Effector memory CD8-positive, alpha-beta T cell (primary cell): Measurements from ENCODE around the gene LRFN2.

Source experiments
- ATAC-seq: fragments of 150-1000 bp; cut with Tn5 transposase; replicated peaks from 2 replicates; pipeline ENCODE4 v1.10.0; 2021; ENCODE audit warnings: mild to moderate bottlenecking, moderate library complexity
- DNase-seq, 3 experiments: peaks; one replicate each; pipeline ENCODE4 v3.0.0; 2021
- H3K27ac Mint-ChIP-seq, 2 donors: one replicate each; pipeline ENCODE4 v1.8.0; 2022; ENCODE audit warnings: mild to moderate bottlenecking in 2 of 2, mixed read lengths in 2 of 2, moderate library complexity in 2 of 2
- H3K27me3 Mint-ChIP-seq, 2 donors: one replicate each; pipeline ENCODE4 v1.8.0; 2022; ENCODE audit warnings: mixed read lengths in 2 of 2
- H3K36me3 Mint-ChIP-seq: one replicate; pipeline ENCODE4 v1.8.0; 2022; ENCODE audit warnings: mild to moderate bottlenecking, moderate library complexity, mixed read lengths; ENCODE audit not compliant: insufficient read depth
- H3K4me1 Mint-ChIP-seq, 2 donors: one replicate each; pipeline ENCODE4 v1.8.0; 2022; ENCODE audit warnings: low read depth in 2 of 2, mixed read lengths in 2 of 2
- H3K4me3 Mint-ChIP-seq, 2 donors: one replicate each; pipeline ENCODE4 v1.8.0; 2022; ENCODE audit warnings: mild to moderate bottlenecking in 2 of 2, mixed read lengths in 2 of 2, moderate library complexity in 2 of 2
- H3K9me3 Mint-ChIP-seq, 2 donors: one replicate each; pipeline ENCODE4 v1.8.0; 2022; ENCODE audit warnings: mixed read lengths in 2 of 2

LRFN2 gene

GRCh38 chr6:40550202-40551101 is 36.7 kb downstream of the LRFN2 start:
- Mint-ChIP-seq H3K36me3 (no peaks in the 10 kb centered on the region), H3K4me3 (no peak overlapping the region), H3K9me3 (no peaks in the 10 kb centered on the region), H3K27ac (no peak overlapping the region), H3K4me1 (peaks cover 0 to 7% of the 10 kb centered on the region in 2 donors), H3K27me3 (peaks cover 0 to 9% of the 10 kb centered on the region in 2 donors)
- ATAC-seq (peak; percentile 29), DNase-seq (peak in 2 of 3 experiments; percentile 6 to 20)

GRCh38 chr6:40545954-40546353 is 41.2 kb downstream of the LRFN2 start:
- ATAC-seq: no peak
- peaks cover 0 to 7% of the 10 kb centered on the region in 2 donors for H3K4me1 Mint-ChIP-seq

GRCh38 chr6:40543776-40544175 is 43.4 kb downstream of the LRFN2 start:
- Mint-ChIP-seq H3K9me3 (no peaks in the 10 kb centered on the region), H3K27ac (no peak overlapping the region), H3K4me1 (no peaks in the 10 kb centered on the region), H3K36me3 (peaks cover 3% of the 10 kb centered on the region), H3K27me3 (peaks cover 0 to 26% of the 10 kb centered on the region in 2 donors), H3K4me3 (no peak overlapping the region)
- DNase-seq (no peak), ATAC-seq (no peak)

More at GRCh38 chr6:40545954-40546353, 41.2 kb downstream of the LRFN2 start:
- peaks cover 3% of the 10 kb centered on the region for H3K36me3 Mint-ChIP-seq
- no peaks in the 10 kb centered on the region for H3K9me3 Mint-ChIP-seq
- H3K4me3 Mint-ChIP-seq: no peak overlapping the region
- H3K27me3 Mint-ChIP-seq: peaks cover 0 to 12% of the 10 kb centered on the region in 2 donors
- H3K27ac Mint-ChIP-seq: no peak overlapping the region
- DNase-seq: no peak

- ATAC-seq (no peak), DNase-seq (no peak)
- H3K27me3 Mint-ChIP-seq: peaks cover 0 to 33% of the 10 kb centered on the region in 2 donors
- no peaks in the 10 kb centered on the region for H3K4me1 Mint-ChIP-seq
- peaks cover 3% of the 10 kb centered on the region for H3K36me3 Mint-ChIP-seq
- no peaks in the 10 kb centered on the region for H3K9me3 Mint-ChIP-seq
- H3K27ac Mint-ChIP-seq: no peak overlapping the region
- no peak overlapping the region for H3K4me3 Mint-ChIP-seq
Measured at GRCh38 chr6:40543146-40543545, 44.0 kb downstream of the LRFN2 start.

- no peaks in the 10 kb centered on the region for H3K4me1 Mint-ChIP-seq
- H3K9me3 Mint-ChIP-seq: no peaks in the 10 kb centered on the region
- H3K4me3 Mint-ChIP-seq: no peak overlapping the region
- ATAC-seq (no peak), DNase-seq (no peak)
- H3K27me3 Mint-ChIP-seq: peaks cover 0 to 41% of the 10 kb centered on the region in 2 donors
- no peak overlapping the region for H3K27ac Mint-ChIP-seq
- peaks cover 3% of the 10 kb centered on the region for H3K36me3 Mint-ChIP-seq
Measured at GRCh38 chr6:40542175-40542764, 44.9 kb downstream of the LRFN2 start.

GRCh38 chr6:40541556-40542174 is 45.5 kb downstream of the LRFN2 start:
- no peak overlapping the region for H3K4me3 Mint-ChIP-seq
- H3K4me1 Mint-ChIP-seq: no peaks in the 10 kb centered on the region
- ATAC-seq: no peak
- H3K9me3 Mint-ChIP-seq: no peaks in the 10 kb centered on the region
- H3K36me3 Mint-ChIP-seq: peaks cover 3% of the 10 kb centered on the region
- DNase-seq: no peak
- no peak overlapping the region for H3K27ac Mint-ChIP-seq
- H3K27me3 Mint-ChIP-seq: peaks cover 0 to 44% of the 10 kb centered on the region in 2 donors

GRCh38 chr6:40540790-40541189 is 46.4 kb downstream of the LRFN2 start:
- Mint-ChIP-seq H3K4me3 (no peak overlapping the region), H3K27ac (no peak overlapping the region), H3K4me1 (no peaks in the 10 kb centered on the region), H3K36me3 (peaks cover 5% of the 10 kb centered on the region), H3K27me3 (peaks cover 0 to 50% of the 10 kb centered on the region in 2 donors), H3K9me3 (no peaks in the 10 kb centered on the region)
- ATAC-seq (no peak), DNase-seq (no peak)

- Mint-ChIP-seq H3K4me1 (no peaks in the 10 kb centered on the region), H3K9me3 (no peaks in the 10 kb centered on the region), H3K36me3 (peaks cover 5% of the 10 kb centered on the region), H3K27ac (no peak overlapping the region), H3K4me3 (no peak overlapping the region), H3K27me3 (peaks cover 0 to 56% of the 10 kb centered on the region in 2 donors)
- ATAC-seq: no peak
- DNase-seq: no peak
Measured at GRCh38 chr6:40539853-40540252, 47.3 kb downstream of the LRFN2 start.

GRCh38 chr6:40538556-40538955 is 48.6 kb downstream of the LRFN2 start:
- H3K27ac Mint-ChIP-seq: peak overlapping the region in 1 of 2 donors; percentile 15

GRCh38 chr6:40537446-40537845 is 49.7 kb downstream of the LRFN2 start:
- Mint-ChIP-seq H3K4me1 (peaks cover 0 to 12% of the 10 kb centered on the region in 2 donors), H3K27me3 (peaks cover 0 to 56% of the 10 kb centered on the region in 2 donors), H3K27ac (no peak overlapping the region), H3K9me3 (no peaks in the 10 kb centered on the region), H3K4me3 (no peak overlapping the region), H3K36me3 (peaks cover 3% of the 10 kb centered on the region)
- DNase-seq (no peak), ATAC-seq (no peak)

More at GRCh38 chr6:40538556-40538955, 48.6 kb downstream of the LRFN2 start:
- H3K27me3 Mint-ChIP-seq: peaks cover 0 to 56% of the 10 kb centered on the region in 2 donors
- no peak for ATAC-seq
- DNase-seq: no peak
- peaks cover 0 to 2% of the 10 kb centered on the region in 2 donors for H3K4me1 Mint-ChIP-seq
- no peak overlapping the region for H3K4me3 Mint-ChIP-seq
- no peaks in the 10 kb centered on the region for H3K9me3 Mint-ChIP-seq
- peaks cover 3% of the 10 kb centered on the region for H3K36me3 Mint-ChIP-seq

GRCh38 chr6:40536442-40536841 is 50.7 kb downstream of the LRFN2 start:
- peaks cover 0 to 14% of the 10 kb centered on the region in 2 donors for H3K4me1 Mint-ChIP-seq
- no peak overlapping the region for H3K27ac Mint-ChIP-seq

GRCh38 chr6:40535819-40536380 is 51.3 kb downstream of the LRFN2 start:
- H3K27ac Mint-ChIP-seq: no peak overlapping the region
- DNase-seq (no peak), ATAC-seq (no peak)
- H3K36me3 Mint-ChIP-seq: peaks cover 3% of the 10 kb centered on the region
- peaks cover 0 to 14% of the 10 kb centered on the region in 2 donors for H3K4me1 Mint-ChIP-seq
- peaks cover 0 to 54% of the 10 kb centered on the region in 2 donors for H3K27me3 Mint-ChIP-seq
- H3K9me3 Mint-ChIP-seq: no peaks in the 10 kb centered on the region
- no peak overlapping the region for H3K4me3 Mint-ChIP-seq

More at GRCh38 chr6:40536442-40536841, 50.7 kb downstream of the LRFN2 start:
- Mint-ChIP-seq H3K4me3 (no peak overlapping the region), H3K27me3 (peaks cover 0 to 56% of the 10 kb centered on the region in 2 donors), H3K36me3 (peaks cover 3% of the 10 kb centered on the region), H3K9me3 (no peaks in the 10 kb centered on the region)
- ATAC-seq (no peak), DNase-seq (no peak)

GRCh38 chr6:40535110-40535818 is 51.9 kb downstream of the LRFN2 start:
- Mint-ChIP-seq H3K4me3 (no peak overlapping the region), H3K27me3 (peaks cover 0 to 57% of the 10 kb centered on the region in 2 donors), H3K9me3 (no peaks in the 10 kb centered on the region), H3K27ac (no peak overlapping the region), H3K36me3 (peaks cover 3% of the 10 kb centered on the region), H3K4me1 (peaks cover 0 to 14% of the 10 kb centered on the region in 2 donors)
- DNase-seq (no peak), ATAC-seq (no peak)
